ENCODE measurements around the gene MARCHF11.

MARCHF11 gene

GRCh38 chr5:16034319-16035001 lies 145.1 kb downstream of the MARCHF11 start:
- DNase-seq, result no peak
- no peaks in the 10 kb centered on the region for H3K27me3 ChIP-seq (replicated peaks; ENCODE audit: control insufficient read depth, insufficient read depth, low read length, poor library complexity, severe bottlenecking)
- H3K9me3 ChIP-seq (ENCODE audit: control insufficient read depth, low read length), result no peaks in the 10 kb centered on the region
- H3K4me1 ChIP-seq (ENCODE audit: control insufficient read depth, insufficient read depth, low read length, poor library complexity, severe bottlenecking), result no peaks in the 10 kb centered on the region
- no peak overlapping the region for H3K4me3 ChIP-seq (ENCODE audit: insufficient read depth, low read depth, low read length, poor library complexity, severe bottlenecking)
- H3K27ac ChIP-seq (ENCODE audit: insufficient read depth, low read length, poor library complexity, severe bottlenecking), result no peak overlapping the region
- no peaks in the 10 kb centered on the region for H3K36me3 ChIP-seq (ENCODE audit: control insufficient read depth, insufficient read depth, low read length)

- Histone ChIP-seq H3K4me1 (ENCODE audit: control insufficient read depth, insufficient read depth, low read length, poor library complexity, severe bottlenecking) (no peaks in the 10 kb centered on the region), H3K9me3 (ENCODE audit: control insufficient read depth, low read length) (no peaks in the 10 kb centered on the region), H3K36me3 (ENCODE audit: control insufficient read depth, insufficient read depth, low read length) (no peaks in the 10 kb centered on the region), H3K4me3 (ENCODE audit: insufficient read depth, low read depth, low read length, poor library complexity, severe bottlenecking) (no peak overlapping the region), H3K27me3 (replicated peaks; ENCODE audit: control insufficient read depth, insufficient read depth, low read length, poor library complexity, severe bottlenecking) (no peaks in the 10 kb centered on the region), H3K27ac (ENCODE audit: insufficient read depth, low read length, poor library complexity, severe bottlenecking) (no peak overlapping the region)
- DNase-seq, result no peak
Observed at GRCh38 chr5:16033187-16033925, 146.2 kb downstream of the MARCHF11 start.

- Histone ChIP-seq H3K4me3 (ENCODE audit: insufficient read depth, low read depth, low read length, poor library complexity, severe bottlenecking) (no peak overlapping the region), H3K27me3 (replicated peaks; ENCODE audit: control insufficient read depth, insufficient read depth, low read length, poor library complexity, severe bottlenecking) (no peaks in the 10 kb centered on the region), H3K9me3 (ENCODE audit: control insufficient read depth, low read length) (no peaks in the 10 kb centered on the region)
Observed at GRCh38 chr5:16028708-16029107, 150.9 kb downstream of the MARCHF11 start.

GRCh38 chr5:16025681-16026080 lies 153.9 kb downstream of the MARCHF11 start:
- Histone ChIP-seq H3K4me3 (ENCODE audit: insufficient read depth, low read depth, low read length, poor library complexity, severe bottlenecking) (no peak overlapping the region), H3K27ac (ENCODE audit: insufficient read depth, low read length, poor library complexity, severe bottlenecking) (no peak overlapping the region), H3K4me1 (ENCODE audit: control insufficient read depth, insufficient read depth, low read length, poor library complexity, severe bottlenecking) (no peaks in the 10 kb centered on the region), H3K27me3 (replicated peaks; ENCODE audit: control insufficient read depth, insufficient read depth, low read length, poor library complexity, severe bottlenecking) (no peaks in the 10 kb centered on the region), H3K9me3 (ENCODE audit: control insufficient read depth, low read length) (no peaks in the 10 kb centered on the region), H3K36me3 (ENCODE audit: control insufficient read depth, insufficient read depth, low read length) (no peaks in the 10 kb centered on the region)
- DNase-seq, result no peak

More at GRCh38 chr5:16028708-16029107, 150.9 kb downstream of the MARCHF11 start:
- no peak for DNase-seq
- Histone ChIP-seq H3K4me1 (ENCODE audit: control insufficient read depth, insufficient read depth, low read length, poor library complexity, severe bottlenecking) (no peaks in the 10 kb centered on the region), H3K36me3 (ENCODE audit: control insufficient read depth, insufficient read depth, low read length) (no peaks in the 10 kb centered on the region), H3K27ac (ENCODE audit: insufficient read depth, low read length, poor library complexity, severe bottlenecking) (no peak overlapping the region)

GRCh38 chr5:16018970-16019369 lies 160.6 kb downstream of the MARCHF11 start:
- Histone ChIP-seq H3K4me1 (ENCODE audit: control insufficient read depth, insufficient read depth, low read length, poor library complexity, severe bottlenecking) (no peaks in the 10 kb centered on the region), H3K27me3 (replicated peaks; ENCODE audit: control insufficient read depth, insufficient read depth, low read length, poor library complexity, severe bottlenecking) (no peaks in the 10 kb centered on the region), H3K4me3 (ENCODE audit: insufficient read depth, low read depth, low read length, poor library complexity, severe bottlenecking) (no peak overlapping the region), H3K27ac (ENCODE audit: insufficient read depth, low read length, poor library complexity, severe bottlenecking) (no peak overlapping the region), H3K36me3 (ENCODE audit: control insufficient read depth, insufficient read depth, low read length) (no peaks in the 10 kb centered on the region), H3K9me3 (ENCODE audit: control insufficient read depth, low read length) (no peaks in the 10 kb centered on the region)
- no peak for DNase-seq

GRCh38 chr5:16017720-16018119 lies 161.9 kb downstream of the MARCHF11 start:
- Histone ChIP-seq H3K27ac (ENCODE audit: insufficient read depth, low read length, poor library complexity, severe bottlenecking) (no peak overlapping the region), H3K4me3 (ENCODE audit: insufficient read depth, low read depth, low read length, poor library complexity, severe bottlenecking) (no peak overlapping the region), H3K4me1 (ENCODE audit: control insufficient read depth, insufficient read depth, low read length, poor library complexity, severe bottlenecking) (no peaks in the 10 kb centered on the region), H3K36me3 (ENCODE audit: control insufficient read depth, insufficient read depth, low read length) (no peaks in the 10 kb centered on the region), H3K27me3 (replicated peaks; ENCODE audit: control insufficient read depth, insufficient read depth, low read length, poor library complexity, severe bottlenecking) (no peaks in the 10 kb centered on the region), H3K9me3 (ENCODE audit: control insufficient read depth, low read length) (no peaks in the 10 kb centered on the region)
- no peak for DNase-seq
